ENCODE measurements around the gene PRKACB. TPM values are rescaled to one million over a fixed set of nuclear protein-coding genes. Genes with fewer than 3 reads are reported as not detected.
"Not testable (repeated sequence)": the region's sequence is repeated elsewhere in the genome, so short reads cannot be mapped to it uniquely, and the experiment has no call there.

PRKACB gene
- 53.1 and 67.4 TPM in 2 replicates for total RNA-seq

DNA sequence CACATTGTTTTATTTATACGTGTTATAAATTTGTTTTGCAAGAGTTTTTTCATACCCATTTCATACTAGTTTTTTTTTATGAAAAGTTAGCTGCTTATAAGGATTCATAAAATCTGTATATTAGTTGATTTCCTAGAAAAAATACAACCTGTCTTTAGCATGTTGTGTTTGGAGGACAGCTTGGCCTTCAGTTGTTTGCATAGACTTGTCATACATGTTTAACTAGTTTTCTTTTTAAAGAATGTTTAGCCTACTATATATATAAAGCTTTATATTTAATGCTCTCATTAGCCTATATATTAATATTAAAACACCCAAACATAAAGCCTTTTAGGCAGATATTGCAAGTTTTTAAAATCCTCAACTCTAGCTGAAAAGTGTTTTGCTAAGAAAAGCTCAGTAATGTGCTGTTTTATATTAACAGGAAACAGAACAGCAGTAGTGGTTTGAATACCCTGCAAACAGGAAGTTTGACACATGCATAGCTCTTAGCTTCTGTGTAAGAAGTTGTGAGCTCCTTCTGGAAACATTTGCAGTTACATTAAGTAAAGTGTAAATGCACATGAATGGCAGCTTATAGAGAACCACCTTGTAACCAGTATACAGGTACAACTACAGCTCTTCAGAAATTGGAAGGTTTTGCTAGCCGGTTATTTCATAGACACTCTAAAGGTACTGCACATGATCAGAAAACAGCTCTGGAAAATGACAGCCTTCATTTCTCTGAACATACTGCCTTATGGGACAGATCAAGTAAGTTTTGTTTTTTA, at the start of gene PRKACB:
PRKACB (plus strand) TSS at position 476 of the 770 bp plus-strand sequence; CDS start at position 567, 91 bp downstream.
- DNase-seq (ENCODE audit: low read depth, low spot score), result peak; percentile 50

DNA sequence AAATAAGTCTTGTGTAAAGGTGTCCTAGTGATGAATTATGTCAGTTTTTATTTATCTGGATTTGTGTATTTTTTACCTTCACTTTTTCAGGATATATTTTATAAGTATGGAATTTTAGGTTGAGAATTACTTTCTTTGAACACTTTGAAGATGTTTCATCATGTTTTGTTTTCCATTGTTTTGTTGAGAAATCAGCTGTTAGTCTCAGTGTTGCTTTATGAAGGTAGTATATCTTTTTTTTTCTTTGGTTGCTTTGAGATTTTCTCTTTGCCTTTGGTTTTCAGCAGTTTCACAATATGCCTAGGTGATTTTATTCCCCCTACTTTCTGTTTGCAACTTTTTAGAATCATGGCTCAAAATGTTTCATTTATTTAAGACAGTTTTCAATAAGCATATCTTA, 48.8 kb upstream of the PRKACB start:
- no peak for DNase-seq (ENCODE audit: low read depth, low spot score)

DNA sequence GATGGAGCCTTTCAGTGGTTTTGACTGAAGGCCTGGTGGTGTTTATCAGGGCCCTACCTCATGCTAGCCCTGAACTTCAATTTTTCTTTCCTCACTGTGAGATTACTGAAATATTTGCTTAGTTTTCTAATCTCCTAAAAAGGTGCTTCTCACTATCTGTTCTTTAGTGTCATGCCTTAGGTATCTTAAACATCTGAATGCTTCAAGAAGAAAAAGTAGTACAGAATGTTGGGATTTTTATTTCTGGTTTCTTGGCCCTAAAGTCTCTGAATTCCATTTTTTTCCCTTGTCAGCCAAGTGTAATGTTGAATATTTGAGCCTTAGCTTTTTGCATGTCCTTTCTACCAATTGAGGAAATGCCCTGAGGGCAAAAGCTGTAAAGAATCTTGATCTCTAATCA, 47.9 kb upstream of the PRKACB start:
- no peak for DNase-seq (ENCODE audit: low read depth, low spot score)

GRCh38 chr1:84101204-84101603, 42.9 kb upstream of the PRKACB start:
- DNase-seq (ENCODE audit: low read depth, low spot score), result no peak

GRCh38 chr1:84103197-84103992, 40.7 kb upstream of the PRKACB start:
- DNase-seq (ENCODE audit: low read depth, low spot score), result peak; percentile 41

GRCh38 chr1:84107538-84107937, 36.5 kb upstream of the PRKACB start:
- DNase-seq (ENCODE audit: low read depth, low spot score), result not testable (repeated sequence)

- no peak for DNase-seq (ENCODE audit: low read depth, low spot score)
Observed at GRCh38 chr1:84107955-84108354, 36.1 kb upstream of the PRKACB start.

- DNase-seq (ENCODE audit: low read depth, low spot score), result no peak
Observed at GRCh38 chr1:84108900-84109578, 35.0 kb upstream of the PRKACB start.

DNA sequence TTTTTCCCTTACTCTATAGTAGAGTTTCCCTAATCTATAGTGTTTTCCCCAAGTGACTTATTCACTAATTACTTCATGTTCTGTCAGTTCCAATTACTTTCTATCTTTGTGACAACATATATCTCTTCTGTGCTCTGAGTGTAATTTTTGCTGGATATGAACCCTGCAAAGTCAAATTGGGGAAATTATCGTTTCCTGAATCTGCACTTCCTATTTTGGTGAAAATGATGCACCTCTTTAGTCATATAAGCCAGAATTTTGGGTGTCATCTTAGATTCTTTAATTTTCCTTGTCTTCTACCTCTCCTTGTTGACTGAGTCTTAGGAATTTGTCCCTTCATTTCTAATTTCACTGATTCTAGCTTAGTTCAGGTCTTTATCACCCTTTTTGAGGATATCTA, 33.4 kb upstream of the PRKACB start:
- DNase-seq (ENCODE audit: low read depth, low spot score), result no peak

DNA sequence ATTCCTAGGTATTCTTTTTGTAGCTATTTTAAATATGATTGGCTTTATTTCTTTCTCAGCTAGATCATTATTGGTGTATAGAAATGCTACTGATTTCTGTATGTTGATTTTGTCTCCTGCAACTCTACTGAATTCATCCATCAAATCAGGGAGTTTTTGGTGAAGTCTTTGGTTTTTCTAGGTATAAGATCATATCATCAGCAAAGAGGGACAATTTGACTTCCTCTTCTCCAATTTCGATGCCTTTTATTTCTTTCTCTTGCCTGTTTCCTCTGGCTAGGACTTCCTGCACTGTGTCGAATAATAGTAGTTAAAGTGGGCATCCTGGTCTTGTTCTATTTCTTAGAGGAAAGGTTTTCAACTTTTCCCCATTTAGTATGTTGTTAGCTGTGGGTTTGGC, 27.5 kb upstream of the PRKACB start:
- DNase-seq (ENCODE audit: low read depth, low spot score), result no peak

DNA sequence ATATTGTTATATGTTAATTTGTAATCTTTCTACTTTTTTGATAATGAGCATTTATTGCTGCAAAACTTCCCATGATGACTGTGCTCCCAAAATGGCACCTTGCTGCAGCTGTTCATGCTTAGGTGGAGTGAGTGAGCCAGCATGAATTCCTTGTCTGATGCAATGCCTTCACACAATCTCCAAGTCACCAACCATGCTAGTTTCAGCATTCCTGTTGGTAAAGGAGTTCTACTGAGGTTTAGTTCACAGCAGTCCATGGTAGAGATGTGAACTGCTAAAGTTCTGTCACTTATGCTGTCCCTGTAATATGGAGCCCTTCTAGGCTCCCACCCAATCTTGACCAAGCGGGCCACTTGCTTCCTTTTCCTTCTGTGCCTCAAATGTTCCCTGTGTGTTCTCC, 26.2 kb upstream of the PRKACB start:
- DNase-seq (ENCODE audit: low read depth, low spot score), result no peak

DNA sequence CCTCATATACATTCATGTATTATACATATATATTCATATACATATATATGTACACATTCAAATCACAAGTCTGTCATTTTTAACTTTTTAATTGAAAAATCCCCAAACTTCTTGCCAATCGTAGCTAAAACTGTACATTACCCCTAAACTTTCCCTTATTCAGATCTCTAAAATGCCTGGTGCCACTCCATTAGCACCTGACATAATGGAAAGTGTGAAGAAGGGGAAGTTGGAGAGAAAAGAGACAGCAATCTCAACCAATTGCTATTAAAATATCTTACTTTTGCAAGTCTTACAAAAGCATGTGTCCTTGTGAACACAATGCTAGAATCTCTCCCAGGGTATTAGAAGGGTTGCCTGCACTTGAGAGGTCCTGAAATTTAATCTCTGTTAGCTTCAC, 22.7 kb upstream of the PRKACB start:
- no peak for DNase-seq (ENCODE audit: low read depth, low spot score)

DNA sequence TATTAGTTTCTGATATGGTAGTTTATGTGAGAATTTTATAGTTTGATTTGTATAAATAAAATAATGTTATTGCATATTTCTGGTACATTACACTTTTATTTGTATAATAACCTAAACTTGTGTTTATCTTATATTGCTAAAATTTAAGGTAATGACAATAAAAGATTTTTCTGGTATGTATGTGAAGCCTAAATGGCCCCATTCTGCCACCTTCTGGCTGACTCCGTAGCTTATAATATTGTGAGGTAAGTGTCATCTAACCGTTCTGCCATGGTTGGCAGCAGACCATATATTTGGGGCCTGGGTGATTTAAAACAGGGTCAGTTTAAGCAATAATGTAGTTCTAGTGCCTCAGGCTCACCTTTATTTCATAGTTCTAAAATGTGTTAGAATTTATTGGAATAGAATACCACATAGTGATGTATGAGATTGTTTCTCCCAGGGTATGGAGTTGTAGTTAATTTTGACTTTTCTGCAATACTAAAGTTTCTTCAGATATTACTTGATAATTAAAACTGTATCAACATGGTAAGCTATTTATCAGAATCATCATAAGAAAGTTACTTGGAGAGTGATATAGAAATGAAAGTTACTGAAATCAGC, 21.2 kb upstream of the PRKACB start:
- DNase-seq (ENCODE audit: low read depth, low spot score), result no peak

DNA sequence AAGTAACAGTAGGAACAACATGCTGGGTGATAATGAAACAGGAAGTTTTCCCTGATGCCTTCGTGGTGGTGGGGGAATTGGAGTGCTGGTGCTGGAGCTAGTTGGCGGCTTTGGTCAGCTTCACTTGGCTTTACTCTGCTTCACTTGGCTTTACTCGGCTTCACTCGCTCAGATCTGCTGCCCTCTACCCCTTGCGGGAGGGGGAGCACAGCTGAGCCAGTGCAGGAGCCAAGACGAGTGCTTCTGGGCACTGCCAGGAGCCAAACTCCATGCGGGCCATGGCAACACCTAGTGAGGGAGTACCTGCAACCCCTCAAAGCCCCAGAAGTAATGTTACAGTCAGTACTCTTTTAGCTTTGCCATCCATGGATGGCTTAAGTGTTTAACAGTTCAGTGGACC, 10.6 kb upstream of the PRKACB start:
- no peak for DNase-seq (ENCODE audit: low read depth, low spot score)

- no peak for DNase-seq (ENCODE audit: low read depth, low spot score)
Observed at GRCh38 chr1:84135341-84135740, 8.7 kb upstream of the PRKACB start.

DNA sequence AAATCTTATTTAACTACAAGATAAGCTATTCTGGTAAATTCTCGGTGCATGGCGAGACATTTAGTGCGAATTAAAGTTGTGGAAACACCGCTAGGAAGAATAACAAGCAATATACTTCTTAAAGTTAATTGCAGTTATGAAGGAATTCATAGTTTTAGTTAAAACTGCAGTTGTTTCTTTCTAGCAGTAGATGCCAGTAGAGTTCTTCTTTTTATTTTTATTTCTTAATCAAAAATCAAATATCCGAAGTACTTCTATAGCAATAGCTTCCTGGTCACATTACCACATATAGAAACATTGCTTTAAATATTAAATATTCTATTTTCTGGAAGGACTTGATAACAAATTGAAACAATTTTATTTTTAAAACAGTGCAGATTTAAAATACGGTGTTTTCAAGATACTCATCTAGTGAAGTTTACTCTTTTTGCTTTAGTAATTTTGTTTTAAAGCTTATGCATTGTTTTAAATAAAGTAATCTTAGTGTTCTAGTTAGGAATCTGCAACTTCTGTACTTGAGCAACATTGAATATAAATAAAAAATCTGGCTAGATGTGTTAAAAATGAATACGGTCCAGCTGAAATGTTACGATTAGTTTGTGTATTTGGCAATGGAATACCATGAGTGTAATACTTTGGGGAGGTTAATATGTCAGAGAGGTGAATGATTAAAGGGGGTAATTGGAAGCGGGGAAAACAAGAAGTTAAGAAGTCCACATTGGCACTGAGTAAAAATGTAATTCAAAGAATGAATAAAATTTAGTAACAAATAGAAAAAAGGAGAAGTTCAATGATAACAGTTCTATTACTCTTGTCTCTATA, 2.7 kb upstream of the PRKACB start:
- no peak for DNase-seq (ENCODE audit: low read depth, low spot score)

DNA sequence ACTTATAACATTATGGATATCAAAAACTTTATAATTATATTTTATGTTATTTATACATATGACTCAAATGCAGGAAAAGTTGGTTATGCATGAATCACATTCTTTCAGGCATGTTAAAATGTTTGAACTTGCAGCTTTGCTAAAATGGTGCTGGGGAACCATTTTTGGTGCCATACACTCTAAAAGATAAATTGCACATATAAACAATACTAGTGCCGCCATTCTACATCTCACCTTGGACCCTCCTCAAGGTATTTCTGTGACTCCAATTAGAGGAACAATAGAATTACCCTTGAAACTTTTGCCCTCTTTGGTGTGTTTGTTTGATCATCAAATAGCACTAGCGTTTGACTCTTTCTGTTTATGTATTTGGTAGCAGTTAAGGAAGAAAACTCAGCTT, 997 bp downstream of the PRKACB start:
- no peak for DNase-seq (ENCODE audit: low read depth, low spot score)

DNA sequence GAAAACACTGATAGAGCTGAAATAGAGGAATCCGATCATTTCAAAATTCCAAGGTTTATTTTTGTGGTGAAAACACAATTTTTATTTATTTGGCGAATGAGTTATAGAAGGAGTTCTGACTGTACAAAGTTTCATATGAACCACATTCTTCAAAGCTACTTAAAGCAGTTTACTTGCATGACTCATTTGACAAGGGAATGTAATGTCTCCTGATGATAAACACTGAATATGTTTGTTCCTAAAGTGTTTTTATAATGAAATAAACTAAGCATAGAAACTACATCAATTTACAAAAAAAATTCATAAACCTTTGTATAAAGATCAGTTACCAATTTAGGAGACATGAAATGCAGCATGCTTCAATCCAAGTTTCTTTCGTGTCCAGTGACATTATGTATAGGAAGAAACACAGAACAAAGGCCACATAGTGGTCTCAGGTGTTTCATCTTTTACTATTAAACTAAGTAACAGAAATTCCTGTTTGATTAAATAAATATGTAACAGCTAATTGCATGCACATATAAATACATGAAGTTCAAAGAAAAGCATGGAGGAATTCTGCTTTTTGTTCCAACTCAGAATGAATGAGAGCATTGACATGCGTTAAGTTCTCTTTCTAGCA, 2.5 kb downstream of the PRKACB start:
- no peak for DNase-seq (ENCODE audit: low read depth, low spot score)

DNA sequence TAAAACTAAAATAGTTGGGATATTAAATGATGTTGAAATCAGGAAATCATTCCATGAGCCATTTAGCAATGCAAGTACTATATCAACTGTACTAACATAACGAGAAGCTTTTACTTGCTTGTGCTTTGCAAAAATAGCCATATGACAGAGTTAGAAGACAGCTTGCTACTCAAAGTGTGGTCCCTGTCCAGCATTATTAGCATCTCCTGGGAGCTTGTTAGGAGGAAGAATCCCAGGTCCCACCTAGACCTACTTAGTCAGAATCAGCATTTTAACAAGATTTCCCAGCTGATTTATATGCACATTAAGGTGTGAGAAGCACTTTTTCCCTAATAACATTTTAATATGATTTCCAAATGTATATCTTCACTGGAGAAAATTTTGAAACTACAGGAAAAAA, 4.7 kb downstream of the PRKACB start:
- DNase-seq (ENCODE audit: low read depth, low spot score), result no peak

- DNase-seq (ENCODE audit: low read depth, low spot score), result no peak
Observed at GRCh38 chr1:84152649-84153056, 8.6 kb downstream of the PRKACB start.

Measured in pulmonary artery endothelial cell (primary cell).